GM12878 (cell line): Measurements from ENCODE around the gene ANKRD44. TPM values are rescaled to one million over a fixed set of nuclear protein-coding genes. Genes with fewer than 3 reads are reported as not detected.

ENCODE experiments used
- ATAC-seq: fragments of 200-7000 bp; cut with Tn5 transposase; 3 replicates; pipeline ENCODE4 v1.9.1; 2020; ENCODE audit warnings: mild to moderate bottlenecking, moderate library complexity
- BruUV-seq: library from RNA; stranded (reverse); fragments of 400-500 nt; replicated peaks from 2 replicates; lab custom pipeline; 2021; lab: Mats Ljungman, UMichigan
- CTCF ChIA-PET: fragments of 300-600 bp; sonication (Branson Sonifier 250); formaldehyde crosslinking; extraction: SDS; loops from one replicate; lab custom pipeline; 2021; ENCODE audit warnings: inconsistent platforms; lab: Yijun Ruan, JAX
- POLR2A ChIA-PET: fragments of 350-600 bp; formaldehyde crosslinking; extraction: SDS; loops from one replicate; lab custom pipeline; 2021; ENCODE audit warnings: inconsistent platforms; lab: Charles Lee
- RAD21 ChIA-PET: fragments of 300-600 bp; sonication (Branson Sonifier 250); formaldehyde crosslinking; loops from one replicate; lab custom pipeline; 2023; ENCODE audit warnings: antibody characterized with exemption; ENCODE audit not compliant: unreplicated experiment; lab: Charles Lee
- SMC1A ChIA-PET: fragments of 300-600 bp; sonication (Branson Sonifier 250); formaldehyde crosslinking; loops from one replicate; lab custom pipeline; 2023; ENCODE audit not compliant: unreplicated experiment, uncharacterized antibody; lab: Charles Lee
- DNase-seq: peaks from one replicate; pipeline ENCODE4 v3.0.0-alpha.2; 2011; ENCODE audit warnings: low read depth, low spot score
- FAIRE-seq: peaks from 3 replicates; lab custom pipeline; 2011; peaks lifted over from hg19 to GRCh38; lab: Jason Lieb, UNC
- H2AFZ ChIP-seq: 2 replicates; pipeline ENCODE4 v1.6.0; 2011; ENCODE audit warnings: low read depth, low read length, control low read depth; ENCODE audit not compliant: control insufficient read depth
- H3K27ac ChIP-seq: 2 replicates; pipeline ENCODE4 v1.5.1; 2011; ENCODE audit warnings: control low read depth; ENCODE audit not compliant: control insufficient read depth, insufficient read depth
- H3K27me3 ChIP-seq, 2 experiments: replicated peaks in 1 of 2; 2 replicates each; pipeline versions ENCODE4 v1.6.0 to v1.6.1; 2011; ENCODE audit warnings: low read length in 1 of 2; ENCODE audit not compliant: control insufficient read depth in 2 of 2, insufficient read depth in 2 of 2
- H3K36me3 ChIP-seq, 2 experiments: 2 replicates each; pipeline ENCODE4 v1.5.1; 2011; ENCODE audit warnings: low read length in 1 of 2; ENCODE audit not compliant: control insufficient read depth in 2 of 2, insufficient read depth in 2 of 2
- H3K4me1 ChIP-seq: 2 replicates; pipeline ENCODE4 v1.6.1; 2011; ENCODE audit warnings: mild to moderate bottlenecking, low read length, moderate library complexity, mixed read lengths; ENCODE audit not compliant: control insufficient read depth, insufficient read depth
- H3K4me2 ChIP-seq: 2 replicates; pipeline ENCODE4 v1.6.0; 2011; ENCODE audit warnings: control low read depth; ENCODE audit not compliant: control insufficient read depth, insufficient read depth
- H3K4me3 ChIP-seq: fragments of 200-600 bp; sonication (generic); 2 replicates; pipeline ENCODE4 v1.5.1; 2016
- H3K79me2 ChIP-seq: 2 replicates; pipeline ENCODE4 v1.6.0; 2011; ENCODE audit warnings: low read length; ENCODE audit not compliant: control insufficient read depth, insufficient read depth
- H3K9ac ChIP-seq: 2 replicates; pipeline ENCODE4 v1.8.0; 2011; ENCODE audit warnings: low read length, control low read depth, mixed read lengths; ENCODE audit not compliant: control insufficient read depth, insufficient read depth
- H3K9me3 ChIP-seq: replicated peaks from 3 replicates; pipeline ENCODE4 v1.5.1; 2011; ENCODE audit warnings: mild to moderate bottlenecking, low read length; ENCODE audit not compliant: control insufficient read depth, insufficient read depth
- H4K20me1 ChIP-seq: 2 replicates; pipeline ENCODE4 v1.6.0; 2011; ENCODE audit not compliant: control insufficient read depth, insufficient read depth
- ASH2L ChIP-seq: fragments of 300-600, 200-600 bp; sonication (generic); IDR thresholded peaks from 2 replicates; pipeline ENCODE4 v1.6.1; 2017; ENCODE audit warnings: low read depth, mild to moderate bottlenecking, borderline replicate concordance
- CTCF ChIP-seq, 3 experiments: IDR thresholded peaks in 2 of 3; conservative IDR thresholded peaks in 1 of 3; 2 replicates each; pipeline ENCODE4 v1.5.1; 2011; ENCODE audit warnings: low read depth in 3 of 3, low read length in 3 of 3, mild to moderate bottlenecking in 3 of 3, control low read depth in 2 of 3, moderate library complexity in 2 of 3, inconsistent platforms in 1 of 3, mixed read lengths in 1 of 3; ENCODE audit not compliant: control insufficient read depth in 2 of 3, insufficient read depth in 1 of 3; ENCODE audit errors: extremely low read depth in 1 of 3
- EZH2 ChIP-seq: IDR thresholded peaks from 2 replicates; pipeline ENCODE4 v1.6.1; 2012; ENCODE audit warnings: low read depth, mild to moderate bottlenecking, control low read depth, inconsistent platforms, low read length, borderline replicate concordance; ENCODE audit not compliant: control insufficient read depth
- IRF3 ChIP-seq: fragments of 450-650 bp; IDR thresholded peaks from 2 replicates; pipeline ENCODE4 v1.6.1; 2014; ENCODE audit warnings: mild to moderate bottlenecking
- JUND ChIP-seq: IDR thresholded peaks from 2 replicates; pipeline ENCODE4 v1.6.1; 2012; ENCODE audit warnings: low read depth, mild to moderate bottlenecking, low read length, improper control_type of control experiment, moderate library complexity
- KDM1A ChIP-seq: fragments of 200-600 bp; sonication (generic); IDR thresholded peaks from 2 replicates; pipeline ENCODE4 v1.6.1; 2016; ENCODE audit warnings: borderline replicate concordance
- MTA2 ChIP-seq: fragments of 450-650 bp; IDR thresholded peaks from 2 replicates; pipeline ENCODE4 v1.6.1; 2016; ENCODE audit warnings: low read depth, mild to moderate bottlenecking, moderate library complexity
- PRDM15 ChIP-seq: fragments of 450-650 bp; formaldehyde crosslinking; IDR thresholded peaks from 2 replicates; pipeline ENCODE4 v1.4.0; 2020; ENCODE audit warnings: mild to moderate bottlenecking, moderate library complexity
- SREBF2 ChIP-seq: IDR thresholded peaks from 2 replicates; pipeline ENCODE4 v1.6.1; 2012; ENCODE audit warnings: mild to moderate bottlenecking, low read length
- SRF ChIP-seq, 2 experiments: IDR thresholded peaks; 2 replicates each; pipeline ENCODE4 v1.6.1; 2011; ENCODE audit warnings: low read depth in 2 of 2, low read length in 2 of 2, mild to moderate bottlenecking in 1 of 2, moderate library complexity in 1 of 2
- TCF7 ChIP-seq: IDR thresholded peaks from 2 replicates; pipeline ENCODE4 v1.6.1; 2014; ENCODE audit warnings: antibody characterized with exemption, borderline replicate concordance
- ZBED1 ChIP-seq: IDR thresholded peaks from 2 replicates; pipeline ENCODE4 v1.6.1; 2016; ENCODE audit warnings: borderline replicate concordance
- ZNF24 ChIP-seq: fragments of 450-650 bp; IDR thresholded peaks from 2 replicates; pipeline ENCODE4 v1.6.1; 2017; ENCODE audit warnings: antibody characterized with exemption, mild to moderate bottlenecking
- WGBS: methylation state at CpG from one replicate; pipeline ENCODE4 v1.1.6; 2016; ENCODE audit warnings: low lambda C conversion rate; ENCODE audit not compliant: insufficient replicate concordance, insufficient coverage; ENCODE audit errors: missing lambda C conversion rate; 5-methylcytosine and 5-hydroxymethylcytosine counted together
- in situ Hi-C: fragments of 300-500 bp; cut with MboI; formaldehyde crosslinking; loops from 9 replicates; pipeline ENCODE4 v1.14.3; 2018; ENCODE audit warnings: mixed read lengths
- intact Hi-C: fragments of 100-400 bp; cut with micrococcal nuclease; formaldehyde crosslinking; loops from one replicate; pipeline ENCODE4 v1.14.2; 2022; ENCODE audit not compliant: unreplicated experiment
- polyA plus RNA-seq, 11 experiments: library from polyadenylated mRNA; depleted of rRNA in 4 of 11; unstranded in 6 of 11; stranded (reverse) in 5 of 11; fragments of >200 nt; fragmentation: Nextera tagmentation in 4 of 11; fragmentation: Illumina TruSeq in 1 of 11; extraction: Ambion mirVana in 4 of 11; extraction: Trizol in 1 of 11; gene quantifications; 1 replicate in 1 of 11; 2 replicates in 10 of 11; pipeline versions ENCODE4 v1.2.1 to v1.2.3, GENCODE V29; 2011 to 2016; ENCODE audit warnings: inconsistent platforms in 2 of 11, missing spikeins in 2 of 11, low read depth in 1 of 11
- total RNA-seq, 4 experiments: library from RNA; depleted of rRNA in 3 of 4; stranded (reverse); fragments of >200 nt in 3 of 4; fragmentation: Illumina TruSeq in 1 of 4; extraction: Trizol in 1 of 4; gene quantifications; 2 replicates each; pipeline versions ENCODE4 v1.2.1 to v1.2.3, GENCODE V29; 2013 to 2021

Gene ANKRD44
- total and polyA plus RNA-seq, 10 of the 15 experiments (the other 5 are each of a cell fraction or from before 2014, with no cell fraction given), result 19.1 to 99.1 (median 59.6) TPM

DNA sequence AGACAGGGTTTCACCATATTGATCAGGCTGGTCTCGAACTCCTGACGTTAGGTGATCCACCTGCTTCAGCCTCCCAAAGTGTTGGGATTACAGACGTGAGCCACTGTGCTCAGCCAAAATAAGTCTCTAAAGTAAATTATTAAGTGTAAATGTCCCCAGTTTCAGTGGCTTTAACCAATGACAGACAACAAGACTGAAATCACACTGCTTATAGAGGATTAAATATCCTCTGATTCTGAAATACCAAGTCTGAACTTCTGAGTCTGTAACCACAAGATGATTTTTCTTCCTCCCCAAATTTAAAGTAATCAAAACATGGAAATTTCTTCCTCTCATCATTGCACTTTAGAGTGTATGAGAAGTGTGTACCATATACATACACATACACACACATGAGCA, 16.5 kb upstream of the ANKRD44 start:
- SMC1A ChIA-PET, result interaction anchor here (0.6 to 3.5 kb wide), 18 partner anchors 9 to 289 kb away, joined by 3 to 17 read pairs (median 3); no protein-coding TSS in a partner anchor
- Histone ChIP-seq H3K4me2 (no peak overlapping the region), H4K20me1 (no peaks in the 10 kb centered on the region), H3K79me2 (no peaks in the 10 kb centered on the region), H3K27me3 (no peaks in the 10 kb centered on the region), H2AFZ (peak overlapping the region; percentile 35; the same call in 1 of the 2 replicates), H3K27ac (no peak overlapping the region), H3K9me3 (no peaks in the 10 kb centered on the region; the same call in 2 of the 3 replicates), H3K4me3 (no peak overlapping the region), H3K36me3 (no peaks in the 10 kb centered on the region), H3K9ac (no peak overlapping the region), H3K4me1 (peaks cover 18% of the 10 kb centered on the region; the same call in 1 of the 2 replicates)
- DNase-seq (no peak), ATAC-seq (peak; percentile 8; the same call in 2 of the 3 replicates), FAIRE-seq (no peak)
- TF ChIP-seq ZBED1 (no peak), PRDM15 (no peak), ZNF24 (no peak), CTCF (IDR thresholded peaks at IDR 0.05 in 2 of 3, conservative IDR thresholded peaks at IDR 0.05 in 1 of 3; ENCODE audit: control insufficient read depth in 2 of 3, extremely low read depth in 1 of 3, insufficient read depth in 1 of 3, low read depth in 3 of 3, low read length in 3 of 3) (no peak), KDM1A (no peak), SREBF2 (no peak), SRF (IDR thresholded peaks at IDR 0.05; ENCODE audit: low read depth in 2 of 2, low read length in 2 of 2) (no peak), EZH2 (no peak), MTA2 (no peak), IRF3 (no peak), TCF7 (no peak), ASH2L (no peak), JUND (no peak)
- no TSS peak for BruUV-seq
- intact Hi-C loops, result loop anchor here (5.0 kb wide), 1 partner anchor 35 kb away; no protein-coding TSS in a partner anchor
- in situ Hi-C loops, result no loop called here
- POLR2A ChIA-PET, result interaction anchor here (0.7 to 1.2 kb wide), 5 partner anchors 9 to 136 kb away, joined by 3 to 6 read pairs (median 3); partner anchors contain the start of gene SF3B1
- RAD21 ChIA-PET, result interaction anchor here (0.9 to 4.5 kb wide), 6 partner anchors 16 to 212 kb away, joined by 3 to 20 read pairs (median 4); partner anchors contain the start of gene ANKRD44
- 78% methylated on average over 3 of the region's 3 CpGs for WGBS
- CTCF ChIA-PET, result interaction anchor here (1.0 to 2.2 kb wide), 10 partner anchors 9 to 291 kb away, joined by 3 to 10 read pairs (median 4); no protein-coding TSS in a partner anchor
